K562 (cell line): ENCODE measurements around the gene CC2D2B. TPM values are rescaled to one million over a fixed set of nuclear protein-coding genes. Genes with fewer than 3 reads are reported as not detected.

Experiments
- ATAC-seq: fragments of 200-7000 bp; cut with Tn5 transposase; 3 replicates; pipeline ENCODE4 v1.9.1; 2020; ENCODE audit warnings: moderate library complexity
- BruUV-seq: library from RNA; stranded (reverse); fragments of 400-500 nt; replicated peaks from 2 replicates; lab custom pipeline; 2021; lab: Mats Ljungman, UMichigan
- CTCF ChIA-PET: fragments of 300-600 bp; formaldehyde crosslinking; extraction: SDS; loops from one replicate; lab custom pipeline; 2021; ENCODE audit warnings: low intra/inter-chr PET ratio; lab: Yijun Ruan, JAX
- POLR2A ChIA-PET: fragments of 300-600, 350-650 bp; sonication (Branson Sonifier 250); formaldehyde crosslinking; extraction: SDS; loops from one replicate; lab custom pipeline; 2021; ENCODE audit warnings: antibody characterized with exemption, inconsistent platforms; lab: Yijun Ruan, JAX
- DNase-seq, 4 experiments: peaks; one replicate each; pipeline versions ENCODE4 v3.0.0 to v3.0.0-alpha.2; 2011 to 2018; ENCODE audit warnings: low spot score in 3 of 4, mixed read lengths in 3 of 4; ENCODE audit errors: extremely low read depth in 1 of 4
- FAIRE-seq: peaks from 2 replicates; lab custom pipeline; 2011; peaks lifted over from hg19 to GRCh38; lab: Jason Lieb, UNC
- H2AFZ ChIP-seq: 2 replicates; pipeline ENCODE4 v1.6.0; 2011; ENCODE audit warnings: low read depth, low read length, control low read depth, inconsistent platforms
- H3K27ac ChIP-seq: fragments of 200-600 bp; 3 replicates; pipeline ENCODE4 v1.8.0; 2011; ENCODE audit warnings: low read depth, mild to moderate bottlenecking, control low read depth, inconsistent platforms, low read length, moderate library complexity, mixed read lengths; ENCODE audit errors: extremely low read depth
- H3K27me3 ChIP-seq, 2 experiments: fragments of 300-600 bp in 1 of 2; 2 replicates in 1 of 2; 3 replicates in 1 of 2; pipeline versions ENCODE4 v1.6.0 to v1.8.0; 2011; ENCODE audit warnings: inconsistent platforms in 2 of 2, low read length in 2 of 2, mild to moderate bottlenecking in 1 of 2, mixed read lengths in 1 of 2, moderate library complexity in 1 of 2; ENCODE audit not compliant: control insufficient read depth in 2 of 2, insufficient read depth in 2 of 2
- H3K36me3 ChIP-seq: fragments of 300-600 bp; 3 replicates; pipeline ENCODE4 v1.8.0; 2011; ENCODE audit warnings: mild to moderate bottlenecking, low read length, inconsistent platforms; ENCODE audit not compliant: control insufficient read depth, insufficient read depth
- H3K4me1 ChIP-seq, 2 experiments: fragments of 200-600 bp in 1 of 2; replicated peaks in 1 of 2; 2 replicates in 1 of 2; 3 replicates in 1 of 2; pipeline versions ENCODE4 v1.5.1 to v1.8.0; 2011; ENCODE audit warnings: inconsistent platforms in 2 of 2, low read length in 2 of 2, mild to moderate bottlenecking in 1 of 2, mixed read lengths in 1 of 2, moderate library complexity in 1 of 2; ENCODE audit not compliant: control insufficient read depth in 2 of 2, insufficient read depth in 2 of 2
- H3K4me2 ChIP-seq: 2 replicates; pipeline ENCODE4 v1.6.1; 2011; ENCODE audit warnings: low read length, control low read depth, inconsistent platforms, mixed read lengths; ENCODE audit not compliant: insufficient read depth
- H3K4me3 ChIP-seq: fragments of 200-600 bp; sonication (generic), shearing (Covaris generic); 2 replicates; pipeline ENCODE4 v1.5.1; 2016; ENCODE audit warnings: control low read depth, inconsistent platforms
- H3K79me2 ChIP-seq: fragments of 200-600 bp; 3 replicates; pipeline ENCODE4 v1.8.0; 2011; ENCODE audit warnings: low read length, inconsistent platforms; ENCODE audit not compliant: control insufficient read depth, insufficient read depth
- H3K9ac ChIP-seq, 2 experiments: 2 replicates each; pipeline versions ENCODE4 v1.6.0 to v1.6.1; 2011; ENCODE audit warnings: low read depth in 2 of 2, low read length in 2 of 2, control low read depth in 1 of 2, inconsistent platforms in 1 of 2, mild to moderate bottlenecking in 1 of 2, mixed read lengths in 1 of 2; ENCODE audit not compliant: insufficient read depth in 1 of 2
- H3K9me1 ChIP-seq: one replicate; pipeline ENCODE4 v1.6.0; 2011; ENCODE audit warnings: inconsistent platforms, mild to moderate bottlenecking, low read length, moderate library complexity; ENCODE audit not compliant: control insufficient read depth, insufficient read depth
- H3K9me3 ChIP-seq: replicated peaks from 2 replicates; pipeline ENCODE4 v1.5.1; 2011; ENCODE audit warnings: low read depth, low read length, inconsistent platforms; ENCODE audit not compliant: control insufficient read depth, insufficient read depth
- H4K20me1 ChIP-seq: replicated peaks from 2 replicates; pipeline ENCODE4 v1.6.1; 2011; ENCODE audit warnings: low read length, inconsistent platforms, mixed read lengths; ENCODE audit not compliant: control insufficient read depth, insufficient read depth
- ADNP ChIP-seq: fragments of 200-800 bp; sonication (Bioruptor generic); IDR thresholded peaks from 2 replicates; pipeline ENCODE4 v1.6.1; 2016; ENCODE audit warnings: missing genetic modification characterization, missing compliant biosample characterization
- BACH1 ChIP-seq: fragments of 200-800 bp; sonication (Bioruptor generic); IDR thresholded peaks from 2 replicates; pipeline ENCODE4 v1.6.1; 2016; ENCODE audit warnings: missing genetic modification characterization, missing compliant biosample characterization
- CBX3 ChIP-seq, 2 experiments: IDR thresholded peaks; 1 replicate in 1 of 2; 2 replicates in 1 of 2; pipeline ENCODE4 v1.6.1; 2012; ENCODE audit warnings: inconsistent platforms in 2 of 2, low read length in 2 of 2, borderline replicate concordance in 1 of 2, control low read depth in 1 of 2
- EGR1 ChIP-seq: fragments of 450-650 bp; conservative IDR thresholded peaks from 2 replicates; pipeline ENCODE4 v1.6.1; 2017; ENCODE audit warnings: mild to moderate bottlenecking
- FOXA3 ChIP-seq, 2 experiments: fragments of 450-650 bp in 1 of 2; sonication (generic) in 1 of 2; formaldehyde crosslinking; IDR thresholded peaks in 1 of 2; conservative IDR thresholded peaks in 1 of 2; 2 replicates each; pipeline versions ENCODE4 v1.4.0 to v1.8.0; 2020 to 2022; ENCODE audit warnings: mild to moderate bottlenecking in 2 of 2, missing genetic modification reagents in 1 of 2
- MCM3 ChIP-seq: fragments of 450-650 bp; IDR thresholded peaks from 2 replicates; pipeline ENCODE4 v1.6.1; 2016
- PCBP1 ChIP-seq: fragments of 200-400 bp; formaldehyde crosslinking; IDR thresholded peaks from 2 replicates; pipeline ENCODE4 v1.6.1; 2018; ENCODE audit warnings: mild to moderate bottlenecking, low read depth, low read length; ENCODE audit not compliant: poor library complexity, severe bottlenecking
- RBBP5 ChIP-seq: fragments of 200-600 bp; sonication (generic); IDR thresholded peaks from 2 replicates; pipeline ENCODE4 v1.6.1; 2012; ENCODE audit warnings: borderline replicate concordance, mild to moderate bottlenecking, low read length, control low read depth, inconsistent platforms; ENCODE audit not compliant: insufficient read depth, poor library complexity, severe bottlenecking
- RCOR1 ChIP-seq, 2 experiments: IDR thresholded peaks; 2 replicates each; pipeline ENCODE4 v1.6.1; 2012; ENCODE audit warnings: low read depth in 2 of 2, low read length in 2 of 2, borderline replicate concordance in 1 of 2, improper control_type of control experiment in 1 of 2
- SREBF1 ChIP-seq: fragments of 150-350 bp; IDR thresholded peaks from 2 replicates; pipeline ENCODE4 v1.6.1; 2014; ENCODE audit warnings: antibody characterized with exemption, low read depth, low read length, borderline replicate concordance
- XRCC3 ChIP-seq: fragments of 450-650 bp; IDR thresholded peaks from 2 replicates; pipeline ENCODE4 v1.6.1; 2017; ENCODE audit warnings: mild to moderate bottlenecking, moderate library complexity
- ZNF384 ChIP-seq: IDR thresholded peaks from 2 replicates; pipeline ENCODE4 v1.6.1; 2012; ENCODE audit warnings: low read depth, low read length, improper control_type of control experiment
- ZNF780A ChIP-seq: fragments of 250-450 bp; sonication (Bioruptor Pico); IDR thresholded peaks from 2 replicates; pipeline ENCODE4 v1.5.0; 2021; ENCODE audit warnings: mild to moderate bottlenecking
- WGBS: fragments of 100-300 bp; shearing (Covaris generic); methylation state at CpG from one replicate; pipeline ENCODE4 v1.1.6; 2016; ENCODE audit warnings: low coverage, mixed read lengths; ENCODE audit not compliant: insufficient coverage; ENCODE audit errors: missing lambda C conversion rate; 5-methylcytosine and 5-hydroxymethylcytosine counted together
- in situ Hi-C: fragments of 300-500 bp; cut with MboI; formaldehyde crosslinking; loops from 4 replicates; pipeline ENCODE4 v1.15.0; 2018; ENCODE audit warnings: inconsistent platforms, mixed read lengths
- intact Hi-C: fragments of 100-400 bp; cut with micrococcal nuclease; formaldehyde crosslinking; loops from 2 replicates; pipeline ENCODE4 v1.14.2; 2022
- polyA plus RNA-seq, 8 experiments: library from polyadenylated mRNA; depleted of rRNA in 4 of 8; stranded (reverse) in 5 of 8; unstranded in 3 of 8; fragments of >200 nt; fragmentation: Nextera tagmentation in 2 of 8; fragmentation: Illumina TruSeq in 1 of 8; extraction: Ambion mirVana in 2 of 8; extraction: Trizol in 1 of 8; gene quantifications; 2 replicates each; pipeline versions ENCODE4 v1.2.1 to v1.2.3, GENCODE V29; 2011 to 2014; ENCODE audit warnings: inconsistent platforms in 1 of 8, missing spikeins in 1 of 8
- total RNA-seq, 7 experiments: library from RNA; depleted of rRNA in 6 of 7; stranded (reverse); fragments of >200 nt in 6 of 7; fragmentation: Illumina TruSeq in 2 of 7; extraction: Trizol in 2 of 7; gene quantifications; 2 replicates each; pipeline versions ENCODE4 v1.2.1 to v1.2.3, GENCODE V29; 2011 to 2021; ENCODE audit warnings: low replicate concordance in 1 of 7
- TF ChIP-seq, protein P1 (sequence below): fragments of 450-650 bp; IDR thresholded peaks from 2 replicates; pipeline ENCODE4 v1.6.1; 2017; ENCODE audit warnings: antibody characterized with exemption, mild to moderate bottlenecking
- TF ChIP-seq, protein P2 (sequence below): sonication (generic); formaldehyde crosslinking; IDR thresholded peaks from 2 replicates; pipeline ENCODE4 v1.8.0; 2023; ENCODE audit warnings: mild to moderate bottlenecking, missing genetic modification reagents
- TF ChIP-seq, protein P3 (sequence below), 2 experiments: IDR thresholded peaks; 2 replicates each; pipeline ENCODE4 v1.6.1; 2011; ENCODE audit warnings: borderline replicate concordance in 1 of 2, control low read depth in 1 of 2, low read depth in 1 of 2, low read length in 1 of 2, mild to moderate bottlenecking in 1 of 2, mixed read lengths in 1 of 2, moderate library complexity in 1 of 2; ENCODE audit not compliant: insufficient read depth in 1 of 2, insufficient read length in 1 of 2, poor library complexity in 1 of 2, severe bottlenecking in 1 of 2; ENCODE audit errors: extremely low read depth in 1 of 2

CC2D2B gene
- total and polyA plus RNA-seq, 9 of the 15 experiments (the other 6 are each of a cell fraction or from before 2014, with no cell fraction given), result 0.10 to 0.34 (median 0.20) TPM; not detected in 5

DNA sequence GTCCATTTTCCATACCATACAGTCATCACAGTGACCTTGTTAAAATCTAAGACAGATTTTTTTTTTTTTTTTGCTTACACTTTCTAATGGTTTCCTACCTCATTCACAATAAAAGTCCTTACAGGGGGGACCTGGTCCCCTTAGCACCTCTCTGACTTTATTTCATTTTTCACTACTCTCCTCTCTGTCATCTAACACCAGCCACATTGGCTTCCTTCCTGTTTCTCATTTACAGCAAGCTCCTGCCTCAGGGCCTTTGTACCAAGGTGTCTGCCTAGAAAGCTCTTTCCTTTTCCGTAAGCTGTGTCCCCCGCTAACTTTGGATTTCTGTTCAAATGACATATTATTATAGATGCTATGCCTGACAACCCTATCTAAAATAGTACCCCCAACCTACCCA, 27.7 kb downstream of the CC2D2B start:
- DNase-seq (no peak), FAIRE-seq (no peak), ATAC-seq (no peak)
- CTCF ChIA-PET, result no interaction called here
- no peak overlapping the region for H3K4me2 ChIP-seq
- H3K4me1 ChIP-seq, result no peaks in the 10 kb centered on the region
- in situ Hi-C loops (no loop called here), intact Hi-C loops (no loop called here)
- H3K9me3 ChIP-seq, result no peaks in the 10 kb centered on the region
- H3K9ac ChIP-seq, result no peak overlapping the region
- H4K20me1 ChIP-seq, result no peaks in the 10 kb centered on the region
- H3K36me3 ChIP-seq, result no peaks in the 10 kb centered on the region
- H3K9me1 ChIP-seq, result no peaks in the 10 kb centered on the region
- no peak overlapping the region for H3K4me3 ChIP-seq
- BruUV-seq, result no TSS peak
- no peaks in the 10 kb centered on the region for H3K79me2 ChIP-seq
- no peak overlapping the region for H3K27ac ChIP-seq
- WGBS, result 4% methylated on average over 2 of the region's 2 CpGs
- H3K27me3 ChIP-seq, result no peaks in the 10 kb centered on the region
- POLR2A ChIA-PET, result no interaction called here
- H2AFZ ChIP-seq, result no peak overlapping the region
- TF ChIP-seq MCM3 (no peak), BACH1 (tag) (no peak), ZNF780A (CRISPR knock-in tag) (no peak), RBBP5 (no peak), XRCC3 (no peak), PCBP1 (no peak), FOXA3 (CRISPR knock-in tag; conservative IDR thresholded peaks at IDR 0.05 in 1 of 2, IDR thresholded peaks at IDR 0.05 in 1 of 2) (no peak), SREBF1 (no peak), ZNF384 (no peak), RCOR1 (IDR thresholded peaks at IDR 0.05; ENCODE audit: borderline replicate concordance in 1 of 2, low read depth in 2 of 2, low read length in 2 of 2) (no peak), EGR1 (no peak), ADNP (tag) (no peak), CBX3 (IDR thresholded peaks at IDR 0.05; ENCODE audit: borderline replicate concordance in 1 of 2, low read length in 2 of 2) (no peak)
- TF ChIP-seq, protein P1, sequence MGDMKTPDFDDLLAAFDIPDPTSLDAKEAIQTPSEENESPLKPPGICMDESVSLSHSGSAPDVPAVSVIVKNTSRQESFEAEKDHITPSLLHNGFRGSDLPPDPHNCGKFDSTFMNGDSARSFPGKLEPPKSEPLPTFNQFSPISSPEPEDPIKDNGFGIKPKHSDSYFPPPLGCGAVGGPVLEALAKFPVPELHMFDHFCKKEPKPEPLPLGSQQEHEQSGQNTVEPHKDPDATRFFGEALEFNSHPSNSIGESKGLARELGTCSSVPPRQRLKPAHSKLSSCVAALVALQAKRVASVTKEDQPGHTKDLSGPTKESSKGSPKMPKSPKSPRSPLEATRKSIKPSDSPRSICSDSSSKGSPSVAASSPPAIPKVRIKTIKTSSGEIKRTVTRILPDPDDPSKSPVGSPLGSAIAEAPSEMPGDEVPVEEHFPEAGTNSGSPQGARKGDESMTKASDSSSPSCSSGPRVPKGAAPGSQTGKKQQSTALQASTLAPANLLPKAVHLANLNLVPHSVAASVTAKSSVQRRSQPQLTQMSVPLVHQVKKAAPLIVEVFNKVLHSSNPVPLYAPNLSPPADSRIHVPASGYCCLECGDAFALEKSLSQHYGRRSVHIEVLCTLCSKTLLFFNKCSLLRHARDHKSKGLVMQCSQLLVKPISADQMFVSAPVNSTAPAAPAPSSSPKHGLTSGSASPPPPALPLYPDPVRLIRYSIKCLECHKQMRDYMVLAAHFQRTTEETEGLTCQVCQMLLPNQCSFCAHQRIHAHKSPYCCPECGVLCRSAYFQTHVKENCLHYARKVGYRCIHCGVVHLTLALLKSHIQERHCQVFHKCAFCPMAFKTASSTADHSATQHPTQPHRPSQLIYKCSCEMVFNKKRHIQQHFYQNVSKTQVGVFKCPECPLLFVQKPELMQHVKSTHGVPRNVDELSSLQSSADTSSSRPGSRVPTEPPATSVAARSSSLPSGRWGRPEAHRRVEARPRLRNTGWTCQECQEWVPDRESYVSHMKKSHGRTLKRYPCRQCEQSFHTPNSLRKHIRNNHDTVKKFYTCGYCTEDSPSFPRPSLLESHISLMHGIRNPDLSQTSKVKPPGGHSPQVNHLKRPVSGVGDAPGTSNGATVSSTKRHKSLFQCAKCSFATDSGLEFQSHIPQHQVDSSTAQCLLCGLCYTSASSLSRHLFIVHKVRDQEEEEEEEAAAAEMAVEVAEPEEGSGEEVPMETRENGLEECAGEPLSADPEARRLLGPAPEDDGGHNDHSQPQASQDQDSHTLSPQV, result no peak
- TF ChIP-seq, protein P2, sequence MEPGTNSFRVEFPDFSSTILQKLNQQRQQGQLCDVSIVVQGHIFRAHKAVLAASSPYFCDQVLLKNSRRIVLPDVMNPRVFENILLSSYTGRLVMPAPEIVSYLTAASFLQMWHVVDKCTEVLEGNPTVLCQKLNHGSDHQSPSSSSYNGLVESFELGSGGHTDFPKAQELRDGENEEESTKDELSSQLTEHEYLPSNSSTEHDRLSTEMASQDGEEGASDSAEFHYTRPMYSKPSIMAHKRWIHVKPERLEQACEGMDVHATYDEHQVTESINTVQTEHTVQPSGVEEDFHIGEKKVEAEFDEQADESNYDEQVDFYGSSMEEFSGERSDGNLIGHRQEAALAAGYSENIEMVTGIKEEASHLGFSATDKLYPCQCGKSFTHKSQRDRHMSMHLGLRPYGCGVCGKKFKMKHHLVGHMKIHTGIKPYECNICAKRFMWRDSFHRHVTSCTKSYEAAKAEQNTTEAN (CRISPR knock-in tag), result no peak
- TF ChIP-seq, protein P3, sequence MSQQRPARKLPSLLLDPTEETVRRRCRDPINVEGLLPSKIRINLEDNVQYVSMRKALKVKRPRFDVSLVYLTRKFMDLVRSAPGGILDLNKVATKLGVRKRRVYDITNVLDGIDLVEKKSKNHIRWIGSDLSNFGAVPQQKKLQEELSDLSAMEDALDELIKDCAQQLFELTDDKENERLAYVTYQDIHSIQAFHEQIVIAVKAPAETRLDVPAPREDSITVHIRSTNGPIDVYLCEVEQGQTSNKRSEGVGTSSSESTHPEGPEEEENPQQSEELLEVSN (IDR thresholded peaks at IDR 0.05; ENCODE audit: borderline replicate concordance in 1 of 2, extremely low read depth in 1 of 2, insufficient read depth in 1 of 2, insufficient read length in 1 of 2, low read depth in 1 of 2, low read length in 1 of 2, poor library complexity in 1 of 2, severe bottlenecking in 1 of 2), result no peak
